GM18517 (cell line): ENCODE measurements around the gene SSTR5.

ENCODE experiments used
- ATAC-seq: cut with Tn5 transposase; IDR thresholded peaks from one replicate; pipeline ENCODE4 v1.9.1; 2021; ENCODE audit warnings: mild to moderate bottlenecking, moderate library complexity; ENCODE audit not compliant: unreplicated experiment

SSTR5 gene

GRCh38 chr16:1119766-1120576 is 47.4 kb downstream of the SSTR5 start:
- ATAC-seq, result no peak

GRCh38 chr16:1120577-1120941 is 48.0 kb downstream of the SSTR5 start:
- no peak for ATAC-seq

GRCh38 chr16:1121009-1121408 is 48.5 kb downstream of the SSTR5 start:
- ATAC-seq, result no peak

- no peak for ATAC-seq
Measured at GRCh38 chr16:1121601-1122397, 49.3 kb downstream of the SSTR5 start.

GRCh38 chr16:1122398-1122765 is 49.8 kb downstream of the SSTR5 start:
- ATAC-seq, result no peak

- no peak for ATAC-seq
Measured at GRCh38 chr16:1123525-1124230, 51.1 kb downstream of the SSTR5 start.

- ATAC-seq, result no peak
Measured at GRCh38 chr16:1124291-1124690, 51.7 kb downstream of the SSTR5 start.

- ATAC-seq, result no peak
Measured at GRCh38 chr16:1124795-1125194, 52.2 kb downstream of the SSTR5 start.

GRCh38 chr16:1125471-1125870 is 52.9 kb downstream of the SSTR5 start:
- no peak for ATAC-seq

- ATAC-seq, result no peak
Measured at GRCh38 chr16:1126044-1126443, 53.5 kb downstream of the SSTR5 start.

- no peak for ATAC-seq
Measured at GRCh38 chr16:1126586-1126985, 54.0 kb downstream of the SSTR5 start.

- ATAC-seq, result no peak
Measured at GRCh38 chr16:1127101-1127500, 54.6 kb downstream of the SSTR5 start.

GRCh38 chr16:1127971-1128715 is 55.6 kb downstream of the SSTR5 start:
- ATAC-seq, result no peak

GRCh38 chr16:1129106-1129960 is 56.8 kb downstream of the SSTR5 start:
- no peak for ATAC-seq

- ATAC-seq, result no peak
Measured at GRCh38 chr16:1130382-1130781, 57.8 kb downstream of the SSTR5 start.
